Activated naive CD4-positive, alpha-beta T cell (primary cell): ENCODE measurements around the gene RIPPLY3.

Source experiments
- DNase-seq, 4 experiments: peaks; one replicate each; lab custom pipeline; 2025; lab: John Stamatoyannopoulos, UW

The RIPPLY3 gene

DNA sequence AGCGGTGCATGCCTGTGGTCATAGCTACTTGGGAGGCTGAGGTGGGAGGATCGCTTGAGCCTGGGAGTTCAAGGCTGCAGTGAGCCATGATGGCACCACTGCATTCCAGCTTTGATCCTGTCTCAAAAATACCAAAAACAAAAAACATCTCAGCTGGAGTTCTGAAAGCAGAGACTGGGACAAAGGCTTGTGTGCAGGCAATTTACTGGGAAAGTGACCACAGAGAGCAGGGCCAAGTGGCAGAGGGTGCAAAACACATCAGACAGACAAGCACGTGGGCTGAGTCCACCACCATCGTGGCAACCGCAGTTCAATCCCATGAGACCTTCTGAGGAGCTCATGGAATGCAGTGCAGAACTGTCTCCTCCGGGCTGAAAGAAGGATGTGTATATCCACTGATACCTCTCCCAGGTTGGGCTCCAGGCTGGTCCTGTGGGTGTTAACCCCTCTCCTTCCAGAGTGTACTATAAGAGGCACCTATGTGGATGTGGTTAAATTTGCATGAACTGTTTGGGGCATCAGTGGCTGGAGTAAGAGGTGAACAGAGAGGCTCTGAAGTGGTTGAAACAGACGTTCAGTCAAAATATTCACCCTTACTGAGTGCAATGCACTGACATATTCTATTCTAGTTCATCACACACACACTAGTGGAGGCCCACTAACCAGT is 55.6 kb downstream of the RIPPLY3 start:
- no peak for DNase-seq

- no peak for DNase-seq
Measured at GRCh38 chr21:37062593-37062935, 56.1 kb downstream of the RIPPLY3 start.

DNA sequence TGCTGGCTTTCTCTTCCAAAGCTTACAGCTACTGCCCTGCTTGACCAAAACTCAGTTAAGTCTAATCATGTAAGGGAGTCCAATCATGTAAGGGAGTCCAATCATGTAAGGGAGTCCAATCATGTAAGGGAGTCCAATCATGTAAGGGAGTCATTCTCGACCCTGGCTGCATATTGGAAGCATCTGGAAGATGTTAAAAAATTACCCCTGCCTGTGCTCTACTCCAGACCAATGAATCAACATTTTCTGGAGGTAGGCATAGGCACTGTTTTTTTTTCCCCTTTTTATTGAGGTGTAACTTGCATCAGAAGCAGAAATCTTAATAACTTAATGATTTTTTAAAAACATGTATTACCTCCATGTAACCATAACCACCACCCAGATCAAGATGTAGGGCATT is 56.9 kb downstream of the RIPPLY3 start:
- no peak for DNase-seq

DNA sequence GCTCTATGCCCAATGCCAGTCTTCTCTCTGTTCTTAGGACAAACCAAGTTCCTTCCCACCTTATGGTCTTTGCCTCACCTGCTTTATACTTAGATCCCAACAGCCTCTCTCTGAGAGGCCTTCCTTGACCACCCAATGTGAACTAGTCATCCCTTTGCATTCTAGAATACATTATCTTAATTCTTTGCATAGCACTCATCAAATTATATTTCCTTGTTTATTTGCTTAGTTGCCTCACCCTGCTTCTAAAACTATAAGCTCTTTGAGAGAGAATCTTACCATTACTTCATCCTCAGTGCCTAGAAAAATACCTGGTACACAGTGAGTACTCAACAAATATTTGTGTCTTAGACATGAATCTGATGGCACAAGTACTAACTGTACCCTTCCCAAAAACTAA is 58.3 kb downstream of the RIPPLY3 start:
- no peak for DNase-seq

- DNase-seq, result no peak
Measured at GRCh38 chr21:37065561-37066177, 59.2 kb downstream of the RIPPLY3 start.
